Measurements from ENCODE around the gene FGF14.
"Not testable (repeated sequence)": the region's sequence is repeated elsewhere in the genome, so short reads cannot be mapped to it uniquely, and the experiment has no call there.

The FGF14 gene

GRCh38 chr13:101866889-101867581, 534.8 kb downstream of the FGF14 start:
- no peak for DNase-seq (ENCODE audit: low spot score)

- no peak for DNase-seq (ENCODE audit: low spot score)
These were observed 543.0 kb downstream of the FGF14 start for GRCh38 chr13:101858860-101859259.

- DNase-seq (ENCODE audit: low spot score), result no peak
These were observed 555.1 kb downstream of the FGF14 start for GRCh38 chr13:101846701-101847100.

- no peak for DNase-seq (ENCODE audit: low spot score)
These were observed 555.6 kb downstream of the FGF14 start for GRCh38 chr13:101846249-101846648.

- no peak for DNase-seq (ENCODE audit: low spot score)
These were observed 556.4 kb downstream of the FGF14 start for GRCh38 chr13:101845245-101846020.

- DNase-seq (ENCODE audit: low spot score), result no peak
These were observed 560.1 kb downstream of the FGF14 start for GRCh38 chr13:101841698-101842097.

- DNase-seq (ENCODE audit: low spot score), result no peak
These were observed 563.5 kb downstream of the FGF14 start for GRCh38 chr13:101838323-101838722.

GRCh38 chr13:101837778-101838177, 564.1 kb downstream of the FGF14 start:
- DNase-seq (ENCODE audit: low spot score), result not testable (repeated sequence)

GRCh38 chr13:101837288-101837687, 564.6 kb downstream of the FGF14 start:
- no peak for DNase-seq (ENCODE audit: low spot score)

- DNase-seq (ENCODE audit: low spot score), result no peak
These were observed 565.9 kb downstream of the FGF14 start for GRCh38 chr13:101835920-101836319.

GRCh38 chr13:101833671-101834070, 568.2 kb downstream of the FGF14 start:
- DNase-seq (ENCODE audit: low spot score), result no peak

- no peak for DNase-seq (ENCODE audit: low spot score)
These were observed 571.8 kb downstream of the FGF14 start for GRCh38 chr13:101830035-101830434.

GRCh38 chr13:101829484-101829883, 572.4 kb downstream of the FGF14 start:
- no peak for DNase-seq (ENCODE audit: low spot score)

GRCh38 chr13:101828119-101828518, 573.7 kb downstream of the FGF14 start:
- no peak for DNase-seq (ENCODE audit: low spot score)

GRCh38 chr13:101817898-101818297, 584.0 kb downstream of the FGF14 start:
- no peak for DNase-seq (ENCODE audit: low spot score)

- no peak for DNase-seq (ENCODE audit: low spot score)
These were observed 590.0 kb downstream of the FGF14 start for GRCh38 chr13:101811881-101812280.

GRCh38 chr13:101811284-101811839, 590.5 kb downstream of the FGF14 start:
- no peak for DNase-seq (ENCODE audit: low spot score)

- DNase-seq (ENCODE audit: low spot score), result no peak
These were observed 602.7 kb downstream of the FGF14 start for GRCh38 chr13:101799196-101799595.

- no peak for DNase-seq (ENCODE audit: low spot score)
These were observed 603.4 kb downstream of the FGF14 start for GRCh38 chr13:101798437-101798836.

GRCh38 chr13:101795460-101795859, 606.4 kb downstream of the FGF14 start:
- DNase-seq (ENCODE audit: low spot score), result no peak

GRCh38 chr13:101795025-101795424, 606.8 kb downstream of the FGF14 start:
- no peak for DNase-seq (ENCODE audit: low spot score)

- no peak for DNase-seq (ENCODE audit: low spot score)
These were observed 609.7 kb downstream of the FGF14 start for GRCh38 chr13:101792189-101792588.

GRCh38 chr13:101785858-101786257, 616.0 kb downstream of the FGF14 start:
- no peak for DNase-seq (ENCODE audit: low spot score)
